Subcutaneous abdominal adipose tissue (tissue), 5 donors: Measurements from ENCODE around the gene FAM111B.
"Not testable (repeated sequence)": the region's sequence is repeated elsewhere in the genome, so short reads cannot be mapped to it uniquely, and the experiment has no call there.

Experiments
- H3K27ac ChIP-seq: one replicate; pipeline ENCODE4 v1.7.0; 2013; ENCODE audit warnings: low read depth, mild to moderate bottlenecking, inconsistent platforms, low read length, moderate library complexity
- H3K27me3 ChIP-seq, 5 donors: one replicate each; pipeline ENCODE4 v1.7.0; 2013; ENCODE audit warnings: low read length in 5 of 5, inconsistent platforms in 1 of 5; ENCODE audit not compliant: control insufficient read depth in 5 of 5, insufficient read depth in 4 of 5
- H3K36me3 ChIP-seq, 5 donors: one replicate each; pipeline ENCODE4 v1.7.0; 2013; ENCODE audit warnings: low read length in 5 of 5; ENCODE audit not compliant: control insufficient read depth in 5 of 5, insufficient read depth in 5 of 5
- H3K4me1 ChIP-seq, 5 donors: one replicate each; pipeline ENCODE4 v1.7.0; 2013; ENCODE audit warnings: low read length in 5 of 5, mild to moderate bottlenecking in 3 of 5, moderate library complexity in 1 of 5; ENCODE audit not compliant: control insufficient read depth in 5 of 5, insufficient read depth in 5 of 5
- H3K4me3 ChIP-seq, 5 donors: one replicate each; pipeline ENCODE4 v1.7.0; 2013; ENCODE audit warnings: low read length in 5 of 5, low read depth in 1 of 5
- H3K9ac ChIP-seq, 5 donors: one replicate each; pipeline ENCODE4 v1.7.0; 2013; ENCODE audit warnings: low read length in 5 of 5, mild to moderate bottlenecking in 4 of 5, moderate library complexity in 3 of 5
- H3K9me3 ChIP-seq, 5 donors: one replicate each; pipeline ENCODE4 v1.7.0; 2013; ENCODE audit warnings: low read length in 5 of 5; ENCODE audit not compliant: control insufficient read depth in 5 of 5
- donor health status: healthy.
- donor health status: healthy.
- donor health status: healthy.
- donor health status: healthy.
- donor health status: healthy.

Gene FAM111B

GRCh38 chr11:59102259-59102765, 4.7 kb upstream of the FAM111B start:
- peaks cover 0 to 11% (median 2%) of the 10 kb centered on the region in 5 donors for H3K27me3 ChIP-seq
- H3K27ac ChIP-seq: no peak overlapping the region
- no peak overlapping the region for H3K9ac ChIP-seq
- H3K36me3 ChIP-seq: no peaks in the 10 kb centered on the region
- H3K4me1 ChIP-seq: peaks cover 2 to 22% (median 20%) of the 10 kb centered on the region in 5 donors
- no peaks in the 10 kb centered on the region for H3K9me3 ChIP-seq
- peak overlapping the region; percentile 14 to 62 (median 43) for H3K4me3 ChIP-seq

- not testable (repeated sequence) for H3K9ac ChIP-seq, H3K9me3 ChIP-seq, H3K27ac ChIP-seq, H3K36me3 ChIP-seq, H3K27me3 ChIP-seq
- H3K4me1 ChIP-seq: peaks cover 2 to 17% (median 14%) of the 10 kb centered on the region in 5 donors
- H3K4me3 ChIP-seq: peak overlapping the region in 1 of 5 donors; percentile 63
Measured at GRCh38 chr11:59107721-59108120, 684 bp downstream of the FAM111B start.

DNA sequence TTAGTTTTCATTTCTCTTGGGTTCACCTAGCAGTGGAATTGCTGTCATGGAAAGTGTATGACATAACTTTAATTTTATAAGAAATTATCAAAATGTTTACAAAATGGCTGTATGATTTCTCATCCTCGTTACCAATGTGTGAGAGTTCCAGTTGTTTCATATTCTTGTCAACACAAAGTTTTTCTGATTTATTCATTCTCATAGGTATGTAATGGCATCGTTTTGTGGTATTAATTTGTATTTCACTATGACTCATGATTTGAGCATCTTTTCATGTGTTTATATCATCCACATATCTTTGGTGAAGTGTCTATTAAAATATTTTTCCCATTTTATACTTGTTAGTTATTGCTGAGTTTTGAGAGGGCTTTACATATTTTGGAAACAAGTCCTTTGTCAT, 5.5 kb downstream of the FAM111B start:
- Histone ChIP-seq H3K36me3 (no peaks in the 10 kb centered on the region), H3K27ac (no peak overlapping the region), H3K4me1 (peaks cover 0 to 3% (median 1%) of the 10 kb centered on the region in 5 donors), H3K9me3 (peaks cover 0 to 2% (median 2%) of the 10 kb centered on the region in 5 donors), H3K4me3 (no peak overlapping the region), H3K9ac (no peak overlapping the region), H3K27me3 (no peaks in the 10 kb centered on the region)

GRCh38 chr11:59114344-59114743, 7.3 kb downstream of the FAM111B start:
- peaks cover 4 to 19% (median 17%) of the 10 kb centered on the region in 5 donors for H3K9me3 ChIP-seq
- H3K27me3 ChIP-seq: no peaks in the 10 kb centered on the region
- no peaks in the 10 kb centered on the region for H3K36me3 ChIP-seq
- no peaks in the 10 kb centered on the region for H3K4me1 ChIP-seq
- no peak overlapping the region for H3K9ac ChIP-seq
- no peak overlapping the region for H3K4me3 ChIP-seq
- H3K27ac ChIP-seq: no peak overlapping the region

GRCh38 chr11:59115553-59115952, 8.5 kb downstream of the FAM111B start:
- Histone ChIP-seq H3K27me3 (no peaks in the 10 kb centered on the region), H3K4me1 (no peaks in the 10 kb centered on the region), H3K9ac (no peak overlapping the region), H3K27ac (no peak overlapping the region), H3K9me3 (peaks cover 4 to 20% (median 17%) of the 10 kb centered on the region in 5 donors), H3K36me3 (no peaks in the 10 kb centered on the region), H3K4me3 (no peak overlapping the region)

DNA sequence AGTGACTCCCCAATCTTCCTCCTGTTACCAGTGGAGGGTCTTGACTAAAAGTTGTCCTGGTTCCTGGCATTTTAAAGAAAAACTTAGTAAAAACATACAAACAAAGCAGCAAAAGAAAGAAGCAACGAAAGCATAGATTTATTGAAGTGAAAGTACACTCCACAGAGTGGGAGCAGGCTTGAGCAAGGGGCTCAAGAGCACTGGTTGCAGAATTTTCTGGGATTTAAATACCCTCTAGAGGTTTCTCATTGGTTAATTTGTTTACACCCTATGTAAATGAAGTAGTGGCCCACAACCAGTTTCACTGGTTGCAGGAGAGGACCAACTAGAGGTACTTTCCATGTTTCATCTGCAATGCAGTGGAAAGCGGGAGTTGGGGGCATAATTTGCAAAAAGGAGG, 10.7 kb downstream of the FAM111B start:
- no peak overlapping the region for H3K27ac ChIP-seq
- H3K27me3 ChIP-seq: no peaks in the 10 kb centered on the region
- no peaks in the 10 kb centered on the region for H3K4me1 ChIP-seq
- peaks cover 4 to 20% (median 17%) of the 10 kb centered on the region in 5 donors for H3K9me3 ChIP-seq
- H3K36me3 ChIP-seq: no peaks in the 10 kb centered on the region
- H3K4me3 ChIP-seq: peak overlapping the region in 1 of 5 donors; percentile 7
- no peak overlapping the region for H3K9ac ChIP-seq

GRCh38 chr11:59119826-59120225, 12.8 kb downstream of the FAM111B start:
- Histone ChIP-seq H3K27me3 (no peaks in the 10 kb centered on the region), H3K36me3 (no peaks in the 10 kb centered on the region), H3K4me3 (no peak overlapping the region), H3K27ac (no peak overlapping the region), H3K9ac (no peak overlapping the region), H3K9me3 (peaks cover 4 to 20% (median 17%) of the 10 kb centered on the region in 5 donors), H3K4me1 (no peaks in the 10 kb centered on the region)

- Histone ChIP-seq H3K4me1 (peaks cover 0 to 8% (median 5%) of the 10 kb centered on the region in 5 donors), H3K9me3 (peaks cover 0 to 2% (median 0%) of the 10 kb centered on the region in 5 donors), H3K27me3 (no peaks in the 10 kb centered on the region), H3K4me3 (peak overlapping the region in 3 of 5 donors; percentile 13 to 53 (median 39)), H3K27ac (no peak overlapping the region), H3K9ac (no peak overlapping the region), H3K36me3 (peaks cover 0 to 25% (median 13%) of the 10 kb centered on the region in 5 donors)
Measured at GRCh38 chr11:59135648-59136461, 28.8 kb downstream of the FAM111B start.

DNA sequence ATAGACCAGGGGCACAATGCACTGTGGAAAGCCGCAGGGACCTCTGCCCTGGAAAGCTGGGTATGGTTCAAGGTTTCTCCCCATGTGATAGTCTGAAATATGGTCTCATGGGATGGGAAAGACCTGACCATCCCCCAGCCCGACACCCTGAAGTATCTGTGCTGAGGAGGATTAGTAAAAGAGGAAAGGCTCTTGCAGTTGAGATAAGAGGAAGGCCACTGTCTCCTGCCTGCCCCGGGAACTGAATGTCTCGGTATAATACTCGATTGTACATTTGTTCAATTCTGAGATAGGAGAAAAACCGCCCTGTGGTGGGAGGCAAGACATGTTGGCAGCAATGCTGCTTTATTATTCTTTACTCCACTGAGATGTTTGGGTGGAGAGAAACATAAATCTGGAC, 29.5 kb downstream of the FAM111B start:
- peaks cover 0 to 25% (median 13%) of the 10 kb centered on the region in 5 donors for H3K36me3 ChIP-seq
- H3K4me1 ChIP-seq, H3K9ac ChIP-seq, H3K4me3 ChIP-seq, H3K27ac ChIP-seq, H3K9me3 ChIP-seq, H3K27me3 ChIP-seq: not testable (repeated sequence)

- Histone ChIP-seq H3K4me1 (peaks cover 0 to 11% (median 11%) of the 10 kb centered on the region in 5 donors), H3K9me3 (no peaks in the 10 kb centered on the region), H3K9ac (no peak overlapping the region), H3K27me3 (no peaks in the 10 kb centered on the region), H3K4me3 (no peak overlapping the region), H3K36me3 (peaks cover 0 to 21% (median 10%) of the 10 kb centered on the region in 5 donors), H3K27ac (no peak overlapping the region)
Measured at GRCh38 chr11:59137190-59137589, 30.2 kb downstream of the FAM111B start.
